Activated CD4-positive, alpha-beta T cell treated with anti-CD3 and anti-CD28 coated beads for 36 hours (primary cell): ENCODE data around the gene MAD1L1. TPM values are rescaled to one million over a fixed set of nuclear protein-coding genes. Genes with fewer than 3 reads are reported as not detected.
"Not testable (repeated sequence)": the region's sequence is repeated elsewhere in the genome, so short reads cannot be mapped to it uniquely, and the experiment has no call there.

Experiments
- ATAC-seq: fragments of 200-7000 bp; cut with Tn5 transposase; one replicate; pipeline ENCODE4 v1.10.0; 2021; ENCODE audit warnings: mild to moderate bottlenecking, moderate library complexity
- CTCF ChIA-PET: fragments of 350-600 bp; sonication (Branson Sonifier 250); formaldehyde crosslinking; loops from one replicate; lab custom pipeline; 2021; ENCODE audit warnings: antibody characterized with exemption; lab: Charles Lee
- POLR2A ChIA-PET: fragments of 350-600 bp; sonication (Branson Sonifier 250); formaldehyde crosslinking; loops from one replicate; lab custom pipeline; 2021; ENCODE audit warnings: antibody characterized with exemption, inconsistent platforms; lab: Charles Lee
- DNase-seq: peaks from one replicate; pipeline ENCODE4 v3.0.0-alpha.2; 2020
- H3K27ac Mint-ChIP-seq: one replicate; pipeline ENCODE4 v1.8.0; 2021; ENCODE audit warnings: mixed read lengths
- H3K27me3 Mint-ChIP-seq: one replicate; pipeline ENCODE4 v1.8.0; 2021; ENCODE audit warnings: mixed read lengths
- H3K36me3 Mint-ChIP-seq: one replicate; pipeline ENCODE4 v1.8.0; 2021; ENCODE audit warnings: low read depth, mixed read lengths
- H3K4me1 Mint-ChIP-seq: one replicate; pipeline ENCODE4 v1.8.0; 2021; ENCODE audit warnings: mixed read lengths
- H3K4me3 Mint-ChIP-seq: one replicate; pipeline ENCODE4 v1.8.0; 2021; ENCODE audit warnings: mild to moderate bottlenecking, moderate library complexity, mixed read lengths
- H3K9me3 Mint-ChIP-seq: one replicate; pipeline ENCODE4 v1.8.0; 2021; ENCODE audit warnings: low read depth, mixed read lengths
- intact Hi-C, 2 experiments: fragments of 100-400 bp; cut with DNase I in 1 of 2; cut with micrococcal nuclease in 1 of 2; formaldehyde crosslinking; loops; one replicate each; pipeline versions ENCODE4 v1.14.2 to v1.15.1; 2022 to 2024; cut with DNase I, micrococcal nuclease
- total RNA-seq, 2 experiments: library from RNA; stranded (reverse); gene quantifications; one replicate each; pipeline ENCODE4 v1.2.3, GENCODE V29; 2021

MAD1L1 gene
- total RNA-seq, 2 experiments from 2014 or later = 50.2 to 61.7 TPM

DNA sequence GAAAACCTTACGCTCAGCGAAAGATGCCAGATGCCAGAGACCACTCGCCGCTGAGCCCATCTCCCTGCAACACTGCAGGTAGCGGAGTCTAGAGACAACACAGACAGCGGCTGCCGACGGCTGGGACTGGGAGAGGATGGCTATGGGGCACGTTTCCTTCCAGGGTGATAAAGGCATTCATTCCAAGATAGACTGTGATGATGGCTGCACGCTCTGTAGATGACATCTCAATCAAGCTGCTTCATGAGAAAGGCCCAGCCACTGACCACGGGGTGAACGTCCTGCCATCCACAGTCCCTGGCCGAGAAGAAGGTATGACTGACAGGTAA is 394.2 kb downstream of the MAD1L1 start:
- H3K27me3 Mint-ChIP-seq, H3K9me3 Mint-ChIP-seq, DNase-seq, intact Hi-C loops, H3K27ac Mint-ChIP-seq, POLR2A ChIA-PET, H3K4me3 Mint-ChIP-seq, ATAC-seq, H3K4me1 Mint-ChIP-seq: not testable (repeated sequence)
- peaks cover 38% of the 10 kb centered on the region for H3K36me3 Mint-ChIP-seq
- CTCF ChIA-PET = interaction anchor here (0.8 kb wide), 1 partner anchor 37 kb away, joined by 3 read pairs; no protein-coding TSS in a partner anchor

DNA sequence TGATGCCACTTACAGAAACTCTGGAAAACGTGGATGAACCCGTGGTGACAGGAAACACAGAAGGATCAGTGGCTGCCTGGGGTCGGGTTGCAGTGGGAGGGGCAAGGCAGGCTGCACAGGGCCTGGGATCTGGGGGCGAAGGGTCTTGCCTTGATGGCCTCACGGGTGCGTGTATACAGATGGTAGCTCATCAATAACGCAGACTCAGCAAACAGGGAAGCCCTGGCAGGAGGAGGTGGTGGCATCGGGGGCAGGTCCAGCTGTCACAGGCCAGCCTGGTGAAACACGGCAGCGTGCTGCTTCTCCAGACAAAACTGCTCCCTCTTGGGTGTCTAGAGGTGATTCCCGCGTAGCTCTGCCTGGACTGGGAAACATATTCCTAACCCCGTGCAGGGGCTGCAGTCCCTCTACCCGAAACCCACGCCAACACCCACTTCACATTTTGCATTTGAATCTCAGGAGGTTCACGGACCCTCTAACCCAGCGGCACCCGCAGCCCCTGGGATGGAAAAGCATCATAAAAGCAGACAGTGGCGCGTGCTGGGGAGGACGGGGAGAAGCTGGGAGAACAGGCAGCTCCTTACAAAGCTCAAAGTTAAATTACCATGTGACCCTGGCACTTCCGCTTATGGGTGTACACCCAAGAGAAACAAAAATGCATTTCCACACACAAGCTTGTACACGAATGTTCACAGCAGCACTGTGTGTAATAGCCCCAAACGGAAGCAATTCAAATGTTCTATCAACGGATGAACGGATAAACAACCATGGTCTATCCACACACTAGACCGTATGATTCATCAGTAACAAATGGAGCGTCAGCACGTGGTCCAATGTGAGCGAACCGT is 394.8 kb downstream of the MAD1L1 start:
- H3K9me3 Mint-ChIP-seq, H3K4me1 Mint-ChIP-seq, H3K27me3 Mint-ChIP-seq, POLR2A ChIA-PET, H3K4me3 Mint-ChIP-seq, DNase-seq, ATAC-seq, H3K27ac Mint-ChIP-seq, intact Hi-C loops: not testable (repeated sequence)
- CTCF ChIA-PET = interaction anchor here (0.8 kb wide), 1 partner anchor 37 kb away, joined by 3 read pairs; no protein-coding TSS in a partner anchor
- peaks cover 39% of the 10 kb centered on the region for H3K36me3 Mint-ChIP-seq

DNA sequence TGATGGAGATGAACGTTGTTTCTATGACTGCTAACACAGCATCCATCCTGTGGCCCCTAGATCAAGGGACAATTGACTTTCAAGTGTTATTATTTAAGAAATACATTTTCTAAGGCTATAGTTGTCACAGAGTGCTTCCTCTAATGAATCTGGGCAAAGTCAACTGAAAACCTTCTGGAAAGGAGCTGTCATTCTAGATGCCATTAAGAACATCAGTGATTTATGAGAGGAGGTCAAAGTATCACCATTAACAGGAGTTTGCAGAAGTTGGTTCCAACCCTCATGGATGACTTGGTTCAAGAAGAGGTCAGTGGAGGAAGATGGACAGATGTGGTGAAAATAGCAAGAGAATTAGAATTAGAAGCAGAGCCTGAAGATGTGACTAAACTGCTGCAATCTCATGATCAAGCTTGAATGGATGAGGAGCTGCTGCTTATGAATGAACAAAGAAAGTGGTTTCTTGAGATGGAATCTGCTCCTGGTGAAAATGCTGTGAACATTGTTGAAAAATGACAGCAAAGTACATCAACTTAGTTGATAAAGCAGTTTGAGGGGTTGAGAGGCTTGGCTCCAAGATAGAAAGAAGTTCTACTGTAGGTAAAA is 400.7 kb downstream of the MAD1L1 start:
- DNase-seq, POLR2A ChIA-PET, CTCF ChIA-PET, intact Hi-C loops, ATAC-seq, H3K4me1 Mint-ChIP-seq, H3K27me3 Mint-ChIP-seq, H3K27ac Mint-ChIP-seq, H3K4me3 Mint-ChIP-seq: not testable (repeated sequence)
- H3K36me3 Mint-ChIP-seq = peaks cover 42% of the 10 kb centered on the region
- H3K9me3 Mint-ChIP-seq = peaks cover 19% of the 10 kb centered on the region

DNA sequence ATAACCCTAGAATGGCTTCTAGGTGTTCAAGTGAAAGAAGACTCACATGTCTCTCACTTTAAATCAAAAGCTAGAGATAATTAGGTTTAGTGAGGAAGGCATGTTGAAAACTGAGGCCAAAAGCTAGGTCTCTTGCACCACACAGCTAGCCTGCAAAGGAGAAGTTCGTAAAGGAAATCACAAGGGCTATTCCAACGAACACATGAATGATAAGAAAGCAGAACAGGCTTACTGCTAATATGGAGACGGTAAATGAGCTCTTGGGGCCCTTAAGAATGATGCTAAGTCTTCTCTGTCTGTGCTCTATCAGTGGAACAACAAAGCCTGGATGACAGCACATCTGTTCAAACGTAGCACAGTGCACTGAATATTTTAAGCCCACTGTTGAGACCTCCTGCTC is 401.3 kb downstream of the MAD1L1 start:
- peaks cover 19% of the 10 kb centered on the region for H3K9me3 Mint-ChIP-seq
- peaks cover 10% of the 10 kb centered on the region for H3K4me1 Mint-ChIP-seq
- H3K27me3 Mint-ChIP-seq, H3K27ac Mint-ChIP-seq, POLR2A ChIA-PET, CTCF ChIA-PET, intact Hi-C loops, H3K4me3 Mint-ChIP-seq, ATAC-seq, DNase-seq: not testable (repeated sequence)
- H3K36me3 Mint-ChIP-seq = peaks cover 36% of the 10 kb centered on the region

DNA sequence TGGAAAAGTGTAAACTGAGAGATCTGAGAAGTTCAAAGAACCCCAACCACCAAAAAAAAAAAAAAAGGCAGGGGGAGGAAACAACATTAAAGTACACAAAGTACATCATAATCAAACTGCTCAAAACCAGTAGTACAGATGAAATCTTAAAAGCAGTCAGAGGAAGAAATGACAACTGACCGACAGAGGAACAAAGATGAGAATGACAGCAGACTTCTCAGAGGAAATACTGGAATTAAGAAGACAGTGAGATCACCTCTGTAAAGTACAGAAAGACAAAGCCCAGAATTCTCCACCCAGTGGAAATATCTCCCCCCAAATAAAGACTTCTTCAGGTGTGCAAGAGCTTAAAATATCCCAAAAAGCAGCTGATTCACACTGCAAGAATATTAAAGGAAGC is 403.1 kb downstream of the MAD1L1 start:
- H3K27ac Mint-ChIP-seq, intact Hi-C loops, H3K4me3 Mint-ChIP-seq, POLR2A ChIA-PET, H3K27me3 Mint-ChIP-seq, CTCF ChIA-PET, DNase-seq, ATAC-seq: not testable (repeated sequence)
- Mint-ChIP-seq H3K9me3 (peaks cover 14% of the 10 kb centered on the region), H3K36me3 (peaks cover 27% of the 10 kb centered on the region), H3K4me1 (peaks cover 19% of the 10 kb centered on the region)

DNA sequence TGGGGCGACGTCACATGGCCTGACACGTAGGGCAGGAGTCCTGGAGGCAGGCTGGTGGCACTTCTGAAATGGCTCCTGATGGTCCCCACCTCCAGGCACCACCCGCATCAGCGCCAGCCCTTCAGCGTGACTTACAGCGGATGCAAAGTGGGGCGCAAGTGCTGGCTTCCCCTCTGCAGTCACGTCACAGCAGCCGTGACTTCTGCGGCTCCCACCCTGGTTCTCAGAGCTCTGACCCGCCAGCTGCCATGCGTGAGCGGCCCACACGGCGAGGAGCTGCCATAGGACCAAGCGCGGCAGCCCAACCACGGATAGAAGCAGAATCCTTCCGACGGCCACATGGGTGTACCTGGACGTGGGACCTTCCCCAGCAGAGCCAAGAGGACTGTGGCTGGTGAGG is 403.6 kb downstream of the MAD1L1 start:
- intact Hi-C loops = no loop called here
- no peak for ATAC-seq
- CTCF ChIA-PET = no interaction called here
- Mint-ChIP-seq H3K9me3 (peaks cover 13% of the 10 kb centered on the region), H3K4me1 (peaks cover 25% of the 10 kb centered on the region), H3K27ac (no peak overlapping the region), H3K27me3 (no peaks in the 10 kb centered on the region), H3K36me3 (peaks cover 25% of the 10 kb centered on the region), H3K4me3 (no peak overlapping the region)
- POLR2A ChIA-PET = no interaction called here
- DNase-seq = no peak

DNA sequence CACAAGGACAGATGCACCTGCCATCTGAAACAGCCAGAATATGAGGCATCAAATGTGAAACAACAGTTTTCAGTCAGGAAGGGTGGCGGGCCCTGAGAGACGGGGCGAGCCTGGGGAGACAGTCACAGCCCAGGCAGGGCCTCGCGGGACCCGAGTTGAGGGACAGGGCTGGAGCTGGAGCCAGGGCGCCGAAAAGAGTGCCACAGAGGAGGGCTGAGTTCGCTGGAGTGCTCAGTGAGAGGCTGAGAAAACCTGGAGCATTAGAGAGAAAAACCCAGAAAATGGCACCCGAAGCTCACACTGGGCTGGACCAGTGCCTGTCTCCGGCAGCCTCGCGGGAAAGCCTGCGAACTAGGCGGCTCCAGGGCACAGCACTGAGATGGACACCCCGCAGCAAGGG is 404.6 kb downstream of the MAD1L1 start:
- H3K9me3 Mint-ChIP-seq, ATAC-seq, H3K27ac Mint-ChIP-seq, intact Hi-C loops, POLR2A ChIA-PET, H3K4me3 Mint-ChIP-seq, H3K27me3 Mint-ChIP-seq, DNase-seq: not testable (repeated sequence)
- peaks cover 32% of the 10 kb centered on the region for H3K4me1 Mint-ChIP-seq
- CTCF ChIA-PET = interaction anchor here (0.7 kb wide), 1 partner anchor 356 kb away, joined by 3 read pairs; no protein-coding TSS in a partner anchor
- peaks cover 18% of the 10 kb centered on the region for H3K36me3 Mint-ChIP-seq

DNA sequence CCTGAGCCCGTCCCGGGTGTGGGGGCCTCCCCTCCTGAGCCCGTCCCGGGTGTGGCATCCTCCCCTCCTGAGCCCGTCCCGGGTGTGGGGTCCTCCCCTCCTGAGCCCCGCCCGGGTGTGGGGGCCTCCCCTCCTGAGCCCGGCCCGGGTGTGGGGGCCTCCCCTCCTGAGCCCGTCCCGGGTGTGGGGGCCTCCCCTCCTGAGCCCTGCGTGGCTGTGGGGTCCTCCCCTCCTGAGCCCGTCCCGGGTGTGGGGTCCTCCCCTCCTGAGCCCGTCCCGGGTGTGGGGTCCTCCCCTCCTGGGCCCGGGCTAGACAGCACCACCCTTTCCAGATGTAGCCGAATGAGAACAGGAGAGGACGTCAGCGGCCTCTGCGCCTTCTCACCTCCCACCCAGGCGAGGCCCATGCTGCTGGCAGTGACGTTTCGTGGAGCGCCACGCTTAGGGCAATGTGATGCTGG is 405.2 kb downstream of the MAD1L1 start:
- CTCF ChIA-PET = interaction anchor here (0.7 kb wide), 1 partner anchor 356 kb away, joined by 3 read pairs; no protein-coding TSS in a partner anchor
- H3K4me3 Mint-ChIP-seq, H3K27me3 Mint-ChIP-seq, POLR2A ChIA-PET, H3K27ac Mint-ChIP-seq, intact Hi-C loops, ATAC-seq, H3K9me3 Mint-ChIP-seq: not testable (repeated sequence)
- DNase-seq = peak; percentile 39
- H3K4me1 Mint-ChIP-seq = peaks cover 32% of the 10 kb centered on the region
- H3K36me3 Mint-ChIP-seq = peaks cover 16% of the 10 kb centered on the region

DNA sequence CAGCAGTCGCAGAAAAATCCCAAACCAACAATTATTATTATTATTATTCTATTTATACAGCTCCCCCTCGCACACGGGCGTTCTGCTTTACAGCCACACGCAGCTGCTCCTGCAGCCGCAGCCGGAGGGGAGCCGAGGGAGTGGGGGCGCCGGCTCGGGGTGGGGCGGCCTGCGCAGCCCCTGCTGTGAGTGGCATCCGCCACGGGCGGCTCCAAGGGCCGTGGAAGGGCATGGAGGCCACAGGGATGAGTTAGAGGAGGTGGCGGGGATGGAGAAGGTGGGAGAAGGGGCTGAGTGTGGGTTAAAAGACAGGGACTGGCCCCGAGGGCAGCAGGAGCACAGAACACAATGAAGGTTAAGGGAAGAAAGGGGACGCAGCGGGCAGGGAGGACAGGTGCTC is 405.8 kb downstream of the MAD1L1 start:
- ATAC-seq, H3K27ac Mint-ChIP-seq, CTCF ChIA-PET, POLR2A ChIA-PET, DNase-seq, intact Hi-C loops, H3K27me3 Mint-ChIP-seq, H3K4me3 Mint-ChIP-seq, H3K9me3 Mint-ChIP-seq: not testable (repeated sequence)
- Mint-ChIP-seq H3K36me3 (peaks cover 15% of the 10 kb centered on the region), H3K4me1 (peaks cover 31% of the 10 kb centered on the region)

DNA sequence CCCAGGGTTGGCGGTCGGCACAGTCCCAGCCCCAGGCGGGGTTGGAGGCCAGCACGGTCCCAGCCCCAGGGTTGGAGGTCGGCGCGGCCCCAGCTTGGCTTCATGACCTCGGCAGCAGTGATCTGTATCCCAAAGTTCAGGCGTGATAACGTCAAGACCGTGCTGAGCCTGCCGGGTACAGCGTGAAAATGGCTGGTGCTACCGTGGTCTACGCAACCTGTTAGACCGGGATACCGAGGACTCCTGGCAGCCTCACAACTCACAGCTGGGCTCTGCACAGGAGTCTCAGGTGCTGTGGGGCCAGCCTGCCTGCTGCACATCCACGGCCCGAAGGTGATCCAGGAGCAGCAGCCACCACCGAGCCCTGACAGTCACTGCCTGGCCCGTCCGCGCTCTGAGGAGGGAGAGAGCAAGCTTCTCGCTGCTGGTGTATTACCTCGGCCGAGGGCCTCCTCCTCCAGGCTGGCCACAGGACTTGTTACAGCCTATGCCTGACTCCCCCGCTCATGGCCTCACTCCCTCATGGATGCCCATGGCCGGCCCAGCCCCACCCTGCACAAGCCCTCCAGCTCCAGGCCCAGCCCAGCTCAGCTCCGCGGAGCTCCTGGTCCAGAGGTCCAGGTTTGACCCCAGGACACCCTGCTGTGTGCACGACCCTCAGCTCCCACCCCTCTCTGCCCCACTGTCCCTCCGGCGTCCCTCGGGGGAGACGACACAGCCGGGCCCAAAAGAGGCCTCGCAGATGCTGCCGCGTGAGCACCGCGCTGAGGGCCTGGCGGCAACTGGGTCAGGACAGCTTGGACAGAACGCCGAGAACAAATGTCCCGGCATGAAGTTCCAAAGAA is 406.6 kb downstream of the MAD1L1 start:
- ChIA-PET CTCF (no interaction called here), POLR2A (no interaction called here)
- Mint-ChIP-seq H3K9me3 (peaks cover 7% of the 10 kb centered on the region), H3K27me3 (no peaks in the 10 kb centered on the region), H3K36me3 (peaks cover 14% of the 10 kb centered on the region), H3K4me3 (no peak overlapping the region), H3K27ac (no peak overlapping the region), H3K4me1 (peaks cover 33% of the 10 kb centered on the region)
- ATAC-seq (no peak), DNase-seq (no peak)
- intact Hi-C loops = no loop called here

DNA sequence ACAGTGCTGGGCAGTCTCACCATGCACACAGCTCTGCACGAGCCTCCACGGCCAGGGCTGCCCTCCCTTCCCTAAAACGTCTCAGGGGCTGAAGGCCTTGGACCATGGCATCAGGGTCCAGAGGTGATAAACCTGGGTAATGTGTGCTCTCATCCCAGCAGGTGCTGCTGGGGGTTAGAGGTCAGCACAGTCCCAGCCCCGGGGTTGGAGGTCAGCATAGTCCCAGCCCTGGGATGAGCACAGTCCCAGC is 407.2 kb downstream of the MAD1L1 start:
- H3K27ac Mint-ChIP-seq, CTCF ChIA-PET, H3K9me3 Mint-ChIP-seq, H3K27me3 Mint-ChIP-seq, POLR2A ChIA-PET, intact Hi-C loops, ATAC-seq, DNase-seq, H3K4me3 Mint-ChIP-seq: not testable (repeated sequence)
- Mint-ChIP-seq H3K36me3 (peaks cover 14% of the 10 kb centered on the region), H3K4me1 (peaks cover 33% of the 10 kb centered on the region)
